ENCODE data around the gene YPEL4.
"Not testable (repeated sequence)": the region's sequence is repeated elsewhere in the genome, so short reads cannot be mapped to it uniquely, and the experiment has no call there.

Gene YPEL4, protein sequence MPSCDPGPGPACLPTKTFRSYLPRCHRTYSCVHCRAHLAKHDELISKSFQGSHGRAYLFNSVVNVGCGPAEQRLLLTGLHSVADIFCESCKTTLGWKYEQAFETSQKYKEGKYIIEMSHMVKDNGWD

DNA sequence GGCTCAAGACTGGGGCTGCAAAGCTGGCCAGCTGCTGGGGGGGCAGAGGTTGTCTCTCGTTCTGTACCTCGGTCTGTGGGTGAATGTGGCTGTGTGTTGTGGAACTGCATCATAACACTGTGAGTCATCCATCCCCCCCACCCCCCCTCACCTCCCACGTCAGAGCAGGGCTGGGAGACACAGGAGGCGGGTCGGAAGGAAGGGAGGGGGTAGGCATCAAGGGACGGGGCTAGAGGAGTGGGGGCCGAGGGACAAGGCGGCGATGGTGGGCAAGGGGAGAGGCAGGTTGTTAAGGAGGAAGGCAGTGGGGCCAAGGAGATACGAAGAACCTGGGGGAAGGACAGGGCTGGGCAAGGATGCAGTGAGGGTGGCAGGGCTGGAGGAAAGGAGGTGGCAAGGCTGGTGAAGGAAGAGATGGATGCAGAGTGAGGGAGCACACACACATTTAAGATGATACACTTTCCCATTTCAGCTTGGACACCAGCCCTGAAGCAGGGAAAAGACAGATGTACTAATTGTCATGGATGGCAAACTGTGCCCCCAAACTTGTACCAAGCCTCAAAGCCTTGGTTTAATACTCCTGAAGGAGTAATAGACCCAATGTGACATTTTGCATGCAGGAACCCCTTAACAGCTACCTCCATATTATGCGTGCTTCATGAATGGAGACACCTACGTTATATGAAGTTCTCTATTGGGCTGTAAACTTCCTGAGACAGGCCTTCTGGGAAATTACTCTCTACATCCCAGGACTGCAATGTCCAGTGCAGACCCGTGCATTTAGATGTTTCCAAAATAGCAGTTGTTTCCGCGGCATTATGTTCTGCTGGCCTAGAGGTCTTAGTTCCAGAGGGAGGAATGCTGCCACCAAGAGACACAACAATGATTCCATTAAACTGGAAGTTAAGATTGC, at the start of gene YPEL4:
TSS of gene YPEL4 (minus strand) at position 87 of the 913 bp plus-strand sequence. CDS start 2,805 bp downstream, outside the sequence.
- Histone ChIP-seq H3K9me3 (ENCODE audit: severe bottlenecking) (no peaks in the 10 kb centered on the region), H3K27me3 (ENCODE audit: insufficient read depth, poor library complexity, severe bottlenecking) (peaks cover 29% of the 10 kb centered on the region), H3K27ac (ENCODE audit: poor library complexity, severe bottlenecking) (no peak within 1 kb of the TSS), H3K4me3 (ENCODE audit: severe bottlenecking) (no peak within 1 kb of the TSS), H3K4me1 (ENCODE audit: insufficient read depth, poor library complexity, severe bottlenecking) (peaks cover 13% of the 10 kb centered on the region), H3K36me3 (ENCODE audit: low read depth) (no peaks in the 10 kb centered on the region)
- TF ChIP-seq, protein P1, sequence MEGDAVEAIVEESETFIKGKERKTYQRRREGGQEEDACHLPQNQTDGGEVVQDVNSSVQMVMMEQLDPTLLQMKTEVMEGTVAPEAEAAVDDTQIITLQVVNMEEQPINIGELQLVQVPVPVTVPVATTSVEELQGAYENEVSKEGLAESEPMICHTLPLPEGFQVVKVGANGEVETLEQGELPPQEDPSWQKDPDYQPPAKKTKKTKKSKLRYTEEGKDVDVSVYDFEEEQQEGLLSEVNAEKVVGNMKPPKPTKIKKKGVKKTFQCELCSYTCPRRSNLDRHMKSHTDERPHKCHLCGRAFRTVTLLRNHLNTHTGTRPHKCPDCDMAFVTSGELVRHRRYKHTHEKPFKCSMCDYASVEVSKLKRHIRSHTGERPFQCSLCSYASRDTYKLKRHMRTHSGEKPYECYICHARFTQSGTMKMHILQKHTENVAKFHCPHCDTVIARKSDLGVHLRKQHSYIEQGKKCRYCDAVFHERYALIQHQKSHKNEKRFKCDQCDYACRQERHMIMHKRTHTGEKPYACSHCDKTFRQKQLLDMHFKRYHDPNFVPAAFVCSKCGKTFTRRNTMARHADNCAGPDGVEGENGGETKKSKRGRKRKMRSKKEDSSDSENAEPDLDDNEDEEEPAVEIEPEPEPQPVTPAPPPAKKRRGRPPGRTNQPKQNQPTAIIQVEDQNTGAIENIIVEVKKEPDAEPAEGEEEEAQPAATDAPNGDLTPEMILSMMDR (IDR thresholded peaks at IDR 0.05; ENCODE audit: poor library complexity, severe bottlenecking) = no peak
- ATAC-seq (ENCODE audit: low read depth) (peak; percentile 51), DNase-seq (ENCODE audit: low spot score) (no peak)

DNA sequence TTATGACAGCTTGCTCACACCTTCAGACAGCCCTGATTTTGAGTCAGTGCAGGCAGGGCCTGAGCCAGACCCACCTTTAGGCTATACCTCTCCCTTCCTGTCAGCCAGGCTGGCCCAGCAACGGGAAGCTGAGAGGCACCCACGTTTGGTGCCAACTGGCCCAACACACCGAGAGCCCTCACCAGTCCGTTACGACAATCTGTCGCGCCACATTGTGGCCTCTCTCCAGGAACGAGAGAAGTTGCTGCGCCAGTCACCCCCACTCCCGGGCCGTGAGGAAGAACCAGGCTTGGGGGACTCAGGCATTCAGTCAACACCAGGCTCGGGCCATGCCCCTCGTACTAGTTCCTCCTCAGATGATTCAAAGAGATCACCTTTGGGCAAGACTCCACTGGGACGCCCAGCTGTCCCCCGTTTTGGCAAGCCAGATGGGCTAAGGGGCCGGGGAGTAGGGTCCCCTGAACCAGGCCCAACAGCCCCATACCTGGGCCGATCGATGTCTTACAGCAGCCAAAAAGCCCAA, 49.2 kb upstream of the YPEL4 start:
- TF ChIP-seq, protein P1 (IDR thresholded peaks at IDR 0.05; ENCODE audit: poor library complexity, severe bottlenecking) = no peak
- peaks cover 85% of the 10 kb centered on the region for H3K36me3 ChIP-seq (ENCODE audit: low read depth)
- peak; percentile 35; the same call in 2 of the 3 replicates for ATAC-seq (ENCODE audit: low read depth)

DNA sequence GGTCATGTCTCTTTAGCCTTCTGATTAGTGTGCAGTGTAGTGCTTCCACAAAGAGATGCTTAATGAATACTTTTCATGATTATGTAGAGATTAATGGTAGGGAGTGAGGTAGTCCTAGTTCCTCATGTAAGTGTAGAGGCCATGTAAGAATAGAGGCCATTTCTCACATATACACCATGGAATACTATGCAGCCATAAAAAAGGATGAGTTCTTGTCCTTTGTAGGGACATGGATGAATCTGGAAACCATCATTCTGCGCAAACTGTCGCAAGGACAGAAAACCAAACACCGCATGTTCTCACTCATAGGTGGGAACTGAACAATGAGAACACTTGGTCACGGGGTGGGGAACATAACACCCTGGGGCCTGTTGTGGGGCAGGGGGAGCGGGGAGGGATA, 40.8 kb upstream of the YPEL4 start:
- not testable (repeated sequence) for H3K4me1 ChIP-seq (ENCODE audit: insufficient read depth, poor library complexity, severe bottlenecking); H3K9me3 ChIP-seq (ENCODE audit: severe bottlenecking); H3K27ac ChIP-seq (ENCODE audit: poor library complexity, severe bottlenecking); DNase-seq (ENCODE audit: low spot score); ATAC-seq (ENCODE audit: low read depth); H3K27me3 ChIP-seq (ENCODE audit: insufficient read depth, poor library complexity, severe bottlenecking); H3K4me3 ChIP-seq (ENCODE audit: severe bottlenecking)
- peaks cover 96% of the 10 kb centered on the region for H3K36me3 ChIP-seq (ENCODE audit: low read depth)

More for the DNA sequence above, 49.2 kb upstream of the YPEL4 start:
- H3K27ac ChIP-seq (ENCODE audit: poor library complexity, severe bottlenecking) = no peak overlapping the region
- DNase-seq (ENCODE audit: low spot score) = no peak
- no peaks in the 10 kb centered on the region for H3K4me1 ChIP-seq (ENCODE audit: insufficient read depth, poor library complexity, severe bottlenecking)
- no peak overlapping the region for H3K4me3 ChIP-seq (ENCODE audit: severe bottlenecking)
- H3K9me3 ChIP-seq (ENCODE audit: severe bottlenecking) = no peaks in the 10 kb centered on the region
- no peaks in the 10 kb centered on the region for H3K27me3 ChIP-seq (ENCODE audit: insufficient read depth, poor library complexity, severe bottlenecking)

DNA sequence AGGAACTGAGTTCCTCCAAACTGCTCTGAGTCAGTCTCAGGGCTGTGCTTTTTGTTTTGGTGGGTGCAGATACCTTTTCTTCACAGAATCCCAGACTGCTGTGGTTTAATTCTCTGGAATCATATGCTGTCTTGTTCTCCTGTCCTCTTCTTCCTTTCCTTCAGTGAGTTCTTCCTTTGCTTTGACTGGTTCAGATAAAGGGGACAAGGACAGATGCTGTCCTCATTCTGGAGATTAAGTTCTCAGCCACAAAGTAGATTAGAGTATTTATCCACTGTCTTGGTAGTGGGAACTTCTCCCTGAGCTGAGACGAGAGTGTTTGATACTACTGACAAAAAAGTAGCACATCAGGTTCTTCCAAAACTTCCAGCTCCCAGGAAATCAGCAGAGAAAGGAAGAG, 31.5 kb upstream of the YPEL4 start:
- Histone ChIP-seq H3K9me3 (ENCODE audit: severe bottlenecking) (no peaks in the 10 kb centered on the region), H3K36me3 (ENCODE audit: low read depth) (peaks cover 63% of the 10 kb centered on the region), H3K4me3 (ENCODE audit: severe bottlenecking) (no peak overlapping the region), H3K27me3 (ENCODE audit: insufficient read depth, poor library complexity, severe bottlenecking) (no peaks in the 10 kb centered on the region), H3K27ac (ENCODE audit: poor library complexity, severe bottlenecking) (peak overlapping the region; percentile 59), H3K4me1 (ENCODE audit: insufficient read depth, poor library complexity, severe bottlenecking) (peaks cover 20% of the 10 kb centered on the region)
- DNase-seq (ENCODE audit: low spot score) = no peak
- TF ChIP-seq, protein P1 (IDR thresholded peaks at IDR 0.05; ENCODE audit: poor library complexity, severe bottlenecking) = no peak
- no peak for ATAC-seq (ENCODE audit: low read depth)

DNA sequence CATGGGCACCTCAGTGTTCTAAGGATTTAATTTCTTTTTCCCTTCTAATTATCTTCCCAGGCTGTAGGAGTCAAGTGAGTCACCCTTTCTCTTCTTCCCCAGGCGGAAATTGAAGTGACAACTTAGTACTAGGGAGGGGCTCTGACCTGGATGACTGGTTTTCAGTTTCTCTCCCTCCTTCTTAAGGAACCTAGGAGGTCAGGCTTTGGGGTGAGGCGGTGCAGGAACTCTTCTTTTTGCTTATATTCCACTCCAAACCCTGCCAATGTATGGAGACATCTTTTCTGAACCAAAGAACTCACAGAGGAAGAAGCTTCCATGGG, 30.8 kb upstream of the YPEL4 start:
- TF ChIP-seq, protein P1 (IDR thresholded peaks at IDR 0.05; ENCODE audit: poor library complexity, severe bottlenecking) = no peak
- Histone ChIP-seq H3K4me1 (ENCODE audit: insufficient read depth, poor library complexity, severe bottlenecking) (peaks cover 20% of the 10 kb centered on the region), H3K27ac (ENCODE audit: poor library complexity, severe bottlenecking) (peak overlapping the region; percentile 59), H3K9me3 (ENCODE audit: severe bottlenecking) (no peaks in the 10 kb centered on the region), H3K36me3 (ENCODE audit: low read depth) (peaks cover 60% of the 10 kb centered on the region), H3K27me3 (ENCODE audit: insufficient read depth, poor library complexity, severe bottlenecking) (no peaks in the 10 kb centered on the region), H3K4me3 (ENCODE audit: severe bottlenecking) (no peak overlapping the region)
- no peak for DNase-seq (ENCODE audit: low spot score)
- ATAC-seq (ENCODE audit: low read depth) = peak; percentile 63; the same call in 2 of the 3 replicates

Measured in RWPE2 (cell line).